HepG2 (cell line): Measurements from ENCODE around the gene PSMG3. TPM values are rescaled to one million over a fixed set of nuclear protein-coding genes. Genes with fewer than 3 reads are reported as not detected.

Source experiments
- DNMT3B ChIP-seq: conservative IDR thresholded peaks from 2 replicates; pipeline ENCODE4 v1.6.1; 2016; ENCODE audit warnings: missing biosample characterization, control low read depth
- ELF4 ChIP-seq: sonication (generic); formaldehyde crosslinking; IDR thresholded peaks from 2 replicates; pipeline ENCODE4 v1.5.0; 2020; ENCODE audit warnings: missing genetic modification reagents, mild to moderate bottlenecking, moderate library complexity, borderline replicate concordance
- GABPB1 ChIP-seq: IDR thresholded peaks from 2 replicates; pipeline ENCODE4 v1.6.1; 2016; ENCODE audit warnings: mild to moderate bottlenecking, missing genetic modification reagents, moderate library complexity, missing compliant biosample characterization
- HNRNPH1 ChIP-seq: fragments of 200-400 bp; formaldehyde crosslinking; optimal IDR thresholded peaks from 2 replicates; pipeline ENCODE3; 2017; ENCODE audit warnings: mild to moderate bottlenecking, low read depth, low read length
- HNRNPL ChIP-seq: fragments of 200-400 bp; formaldehyde crosslinking; IDR thresholded peaks from 2 replicates; pipeline ENCODE4 v1.6.1; 2017; ENCODE audit warnings: mild to moderate bottlenecking, low read depth, low read length
- KLF6 ChIP-seq: IDR thresholded peaks from 2 replicates; pipeline ENCODE4 v1.8.0; 2016; ENCODE audit warnings: missing biosample characterization, missing genetic modification reagents
- LCORL ChIP-seq, 2 experiments: fragments of 450-650 bp in 1 of 2; sonication (generic) in 1 of 2; formaldehyde crosslinking in 1 of 2; IDR thresholded peaks; 2 replicates each; pipeline versions ENCODE4 v1.5.0 to v1.6.1; 2017 to 2020; ENCODE audit warnings: antibody characterized with exemption in 1 of 2, missing genetic modification reagents in 1 of 2
- MTA1 ChIP-seq: sonication (generic); formaldehyde crosslinking; IDR thresholded peaks from 2 replicates; pipeline ENCODE4 v1.4.0; 2020; ENCODE audit warnings: missing genetic modification reagents, mild to moderate bottlenecking, borderline replicate concordance
- MXD4 ChIP-seq: IDR thresholded peaks from 2 replicates; pipeline ENCODE4 v1.6.1; 2016; ENCODE audit warnings: mild to moderate bottlenecking, missing biosample characterization, missing genetic modification reagents
- PHF5A ChIP-seq: IDR thresholded peaks from one replicate; pipeline ENCODE4 v1.6.1; 2018; ENCODE audit warnings: low read depth, missing genetic modification reagents; ENCODE audit not compliant: unreplicated experiment
- POLR2G ChIP-seq: fragments of 200-400 bp; formaldehyde crosslinking; IDR thresholded peaks from 2 replicates; pipeline ENCODE4 v1.6.1; 2018; ENCODE audit warnings: mild to moderate bottlenecking, low read depth, low read length, moderate library complexity
- SIX4 ChIP-seq: sonication (generic); formaldehyde crosslinking; IDR thresholded peaks from 2 replicates; pipeline ENCODE4 v1.4.0; 2020; ENCODE audit warnings: missing genetic modification reagents
- TARDBP ChIP-seq: sonication (generic); formaldehyde crosslinking; IDR thresholded peaks from 2 replicates; pipeline ENCODE4 v1.8.0; 2022; ENCODE audit warnings: mild to moderate bottlenecking, missing genetic modification reagents
- ZBTB42 ChIP-seq: sonication (generic); formaldehyde crosslinking; IDR thresholded peaks from 2 replicates; pipeline ENCODE4 v1.5.0; 2020; ENCODE audit warnings: mild to moderate bottlenecking, missing genetic modification reagents
- ZBTB7B ChIP-seq: sonication (generic); formaldehyde crosslinking; IDR thresholded peaks from 2 replicates; pipeline ENCODE4 v1.4.0; 2020; ENCODE audit warnings: missing genetic modification reagents
- ZFYVE20 ChIP-seq: sonication (generic); formaldehyde crosslinking; IDR thresholded peaks from 2 replicates; pipeline ENCODE4 v1.8.0; 2023; ENCODE audit warnings: low read depth, mild to moderate bottlenecking, moderate library complexity, missing genetic modification reagents, borderline replicate concordance
- ZNF225 ChIP-seq: sonication (generic); formaldehyde crosslinking; IDR thresholded peaks from 2 replicates; pipeline ENCODE4 v1.4.0; 2020; ENCODE audit warnings: mild to moderate bottlenecking, missing genetic modification reagents
- ZNF441 ChIP-seq: sonication (generic); formaldehyde crosslinking; IDR thresholded peaks from 2 replicates; pipeline ENCODE4 v1.7.0; 2021; ENCODE audit warnings: missing genetic modification reagents, borderline replicate concordance
- ZNF629 ChIP-seq: sonication (generic); formaldehyde crosslinking; conservative IDR thresholded peaks from 2 replicates; pipeline ENCODE4 v1.5.0; 2020; ENCODE audit warnings: missing genetic modification reagents
- ZNF768 ChIP-seq: sonication (generic); formaldehyde crosslinking; IDR thresholded peaks from 2 replicates; pipeline ENCODE4 v1.4.0; 2020; ENCODE audit warnings: missing genetic modification reagents
- ZNF772 ChIP-seq: sonication (generic); formaldehyde crosslinking; IDR thresholded peaks from 2 replicates; pipeline ENCODE4 v1.5.0; 2020; ENCODE audit warnings: mild to moderate bottlenecking, missing genetic modification reagents
- ZNF891 ChIP-seq: sonication (generic); formaldehyde crosslinking; IDR thresholded peaks from 2 replicates; pipeline ENCODE4 v1.5.0; 2020; ENCODE audit warnings: mild to moderate bottlenecking, missing genetic modification reagents
- polyA plus RNA-seq, 8 experiments: library from polyadenylated mRNA; depleted of rRNA in 3 of 8; stranded (reverse) in 7 of 8; unstranded in 1 of 8; fragments of >200 nt; fragmentation: Illumina TruSeq in 4 of 8; extraction: Trizol in 4 of 8; gene quantifications; 2 replicates each; pipeline versions ENCODE4 v1.2.1 to v1.2.3, GENCODE V29; 2011 to 2016; ENCODE audit warnings: low read depth in 4 of 8, missing spikeins in 1 of 8, mixed read lengths in 1 of 8; ENCODE audit not compliant: insufficient read depth in 1 of 8
- total RNA-seq, 5 experiments: library from RNA; depleted of rRNA; stranded (reverse); fragments of >200 nt; fragmentation: Illumina TruSeq; extraction: Trizol; gene quantifications; 2 replicates each; pipeline ENCODE4 v1.2.3, GENCODE V29; 2016; ENCODE audit warnings: low read depth in 1 of 5
- TF ChIP-seq, protein P1 (sequence below): sonication (generic); formaldehyde crosslinking; IDR thresholded peaks from 2 replicates; pipeline ENCODE4 v1.5.1; 2020; ENCODE audit warnings: missing genetic modification reagents, mild to moderate bottlenecking, borderline replicate concordance
- TF ChIP-seq, protein P2 (sequence below): sonication (generic); formaldehyde crosslinking; IDR thresholded peaks from 2 replicates; pipeline ENCODE4 v1.4.0; 2020; ENCODE audit warnings: missing genetic modification reagents, borderline replicate concordance
- TF ChIP-seq, protein P3 (sequence below): sonication (generic); formaldehyde crosslinking; IDR thresholded peaks from 2 replicates; pipeline ENCODE4 v1.5.0; 2020; ENCODE audit warnings: mild to moderate bottlenecking, missing genetic modification reagents

Gene PSMG3
- total and polyA plus RNA-seq, 2 of the 13 experiments (the other 11 are each of a cell fraction or from before 2014, with no cell fraction given) = 29.6 to 48.4 TPM

DNA sequence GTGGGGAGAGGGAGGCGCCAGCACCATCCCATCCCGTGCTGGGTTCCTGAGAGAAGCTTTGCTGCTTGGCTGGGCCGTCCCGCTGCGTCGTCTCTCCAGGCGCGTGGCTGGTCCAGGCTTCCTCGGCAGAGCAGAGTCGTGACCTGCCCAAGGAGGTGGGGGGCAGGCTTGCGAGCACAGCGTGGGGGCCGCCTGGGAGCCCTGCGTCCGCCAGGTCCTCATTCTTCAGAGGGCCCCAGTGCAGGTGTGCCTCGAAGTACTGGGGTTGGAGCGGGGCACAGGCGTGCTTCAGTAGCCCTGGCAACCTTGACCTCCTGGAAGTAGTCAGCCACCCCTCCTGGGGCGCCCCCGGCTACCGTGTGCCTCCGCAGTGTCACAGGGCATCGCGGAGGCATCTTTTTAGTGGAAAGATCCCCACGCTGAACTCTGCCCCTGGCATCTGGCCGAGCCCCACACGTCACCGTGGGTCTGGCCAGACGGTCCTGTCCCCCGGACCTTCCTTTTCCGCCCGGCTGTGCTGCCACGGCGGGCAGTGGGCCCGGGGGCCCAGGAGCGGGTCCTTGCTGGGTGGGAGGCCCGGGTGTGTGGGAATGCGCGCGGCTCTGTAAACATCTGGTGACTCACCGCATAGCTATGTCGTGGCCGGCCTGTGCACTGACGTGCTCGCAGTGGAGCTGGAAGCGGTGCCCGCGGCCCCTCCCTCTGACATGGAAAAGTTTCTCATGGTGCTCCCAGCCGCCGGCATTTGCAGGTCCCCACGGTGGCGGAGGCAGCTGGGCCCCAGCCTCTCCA, 32.9 kb downstream of the PSMG3 start (continued):
- peak; percentile 43; the same call in 1 of the 2 replicates for TF ChIP-seq SIX4 (CRISPR knock-in tag)
- TF ChIP-seq, protein P1, sequence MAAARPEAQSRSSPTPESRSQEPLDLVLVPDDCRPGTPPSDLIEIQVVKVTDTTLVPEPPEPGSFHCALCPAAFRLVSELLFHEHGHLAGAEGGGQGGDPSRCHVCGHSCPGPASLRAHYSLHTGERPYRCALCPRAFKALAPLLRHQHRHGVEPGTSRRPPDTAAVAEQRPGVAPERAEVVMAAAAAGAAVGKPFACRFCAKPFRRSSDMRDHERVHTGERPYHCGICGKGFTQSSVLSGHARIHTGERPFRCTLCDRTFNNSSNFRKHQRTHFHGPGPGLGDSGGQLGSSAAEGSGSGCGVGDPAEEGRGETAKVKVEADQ (CRISPR knock-in tag) = 0 out of 2 replicates have a peak, but pooled peaks have one; percentile 82
- no peak for TF ChIP-seq HNRNPH1
- TF ChIP-seq, protein P2, sequence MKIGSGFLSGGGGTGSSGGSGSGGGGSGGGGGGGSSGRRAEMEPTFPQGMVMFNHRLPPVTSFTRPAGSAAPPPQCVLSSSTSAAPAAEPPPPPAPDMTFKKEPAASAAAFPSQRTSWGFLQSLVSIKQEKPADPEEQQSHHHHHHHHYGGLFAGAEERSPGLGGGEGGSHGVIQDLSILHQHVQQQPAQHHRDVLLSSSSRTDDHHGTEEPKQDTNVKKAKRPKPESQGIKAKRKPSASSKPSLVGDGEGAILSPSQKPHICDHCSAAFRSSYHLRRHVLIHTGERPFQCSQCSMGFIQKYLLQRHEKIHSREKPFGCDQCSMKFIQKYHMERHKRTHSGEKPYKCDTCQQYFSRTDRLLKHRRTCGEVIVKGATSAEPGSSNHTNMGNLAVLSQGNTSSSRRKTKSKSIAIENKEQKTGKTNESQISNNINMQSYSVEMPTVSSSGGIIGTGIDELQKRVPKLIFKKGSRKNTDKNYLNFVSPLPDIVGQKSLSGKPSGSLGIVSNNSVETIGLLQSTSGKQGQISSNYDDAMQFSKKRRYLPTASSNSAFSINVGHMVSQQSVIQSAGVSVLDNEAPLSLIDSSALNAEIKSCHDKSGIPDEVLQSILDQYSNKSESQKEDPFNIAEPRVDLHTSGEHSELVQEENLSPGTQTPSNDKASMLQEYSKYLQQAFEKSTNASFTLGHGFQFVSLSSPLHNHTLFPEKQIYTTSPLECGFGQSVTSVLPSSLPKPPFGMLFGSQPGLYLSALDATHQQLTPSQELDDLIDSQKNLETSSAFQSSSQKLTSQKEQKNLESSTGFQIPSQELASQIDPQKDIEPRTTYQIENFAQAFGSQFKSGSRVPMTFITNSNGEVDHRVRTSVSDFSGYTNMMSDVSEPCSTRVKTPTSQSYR (CRISPR knock-in tag) = no peak; the same call in 1 of the 2 replicates
- TF ChIP-seq ELF4 (CRISPR knock-in tag) = no peak
- TF ChIP-seq KLF6 (CRISPR knock-in tag) = no peak; the same call in none of the 2 replicates
- peak; percentile 71; the same call in 1 of the 2 replicates for TF ChIP-seq TARDBP
- peak; percentile 84 for TF ChIP-seq MXD4 (CRISPR knock-in tag)
- peak; percentile 4; the same call in 1 of the 2 replicates for TF ChIP-seq ZNF441 (CRISPR knock-in tag)
- peak; percentile 81; the same call in 1 of the 2 replicates for TF ChIP-seq ZNF891
- peak; percentile 58; the same call in 1 of the 2 replicates for TF ChIP-seq ZNF225 (CRISPR knock-in tag)
- TF ChIP-seq GABPB1 (CRISPR knock-in tag) = peak; percentile 81
- peak; percentile 61; the same call in 1 of the 2 replicates for TF ChIP-seq DNMT3B (CRISPR knock-in tag)
- TF ChIP-seq ZNF768 (CRISPR knock-in tag) = peak; percentile 33
- peak; percentile 91 for TF ChIP-seq HNRNPL
- TF ChIP-seq POLR2G = peak; percentile 55
- peak; percentile 97; the same call in 1 of the 2 replicates for TF ChIP-seq MTA1 (CRISPR knock-in tag)
- peak; percentile 98 for TF ChIP-seq ZBTB7B (CRISPR knock-in tag)
- no peak for TF ChIP-seq ZFYVE20 (CRISPR knock-in tag)
- TF ChIP-seq ZBTB42 (CRISPR knock-in tag) = no peak
- no peak for TF ChIP-seq ZNF629
- TF ChIP-seq LCORL (IDR thresholded peaks at IDR 0.05) = no peak
- peak; percentile 96 for TF ChIP-seq LCORL (CRISPR knock-in tag; IDR thresholded peaks at IDR 0.05)
- peak; percentile 56 for TF ChIP-seq PHF5A (CRISPR knock-in tag)
- peak; percentile 87; the same call in 1 of the 2 replicates for TF ChIP-seq ZNF772 (CRISPR knock-in tag)
- TF ChIP-seq, protein P3, sequence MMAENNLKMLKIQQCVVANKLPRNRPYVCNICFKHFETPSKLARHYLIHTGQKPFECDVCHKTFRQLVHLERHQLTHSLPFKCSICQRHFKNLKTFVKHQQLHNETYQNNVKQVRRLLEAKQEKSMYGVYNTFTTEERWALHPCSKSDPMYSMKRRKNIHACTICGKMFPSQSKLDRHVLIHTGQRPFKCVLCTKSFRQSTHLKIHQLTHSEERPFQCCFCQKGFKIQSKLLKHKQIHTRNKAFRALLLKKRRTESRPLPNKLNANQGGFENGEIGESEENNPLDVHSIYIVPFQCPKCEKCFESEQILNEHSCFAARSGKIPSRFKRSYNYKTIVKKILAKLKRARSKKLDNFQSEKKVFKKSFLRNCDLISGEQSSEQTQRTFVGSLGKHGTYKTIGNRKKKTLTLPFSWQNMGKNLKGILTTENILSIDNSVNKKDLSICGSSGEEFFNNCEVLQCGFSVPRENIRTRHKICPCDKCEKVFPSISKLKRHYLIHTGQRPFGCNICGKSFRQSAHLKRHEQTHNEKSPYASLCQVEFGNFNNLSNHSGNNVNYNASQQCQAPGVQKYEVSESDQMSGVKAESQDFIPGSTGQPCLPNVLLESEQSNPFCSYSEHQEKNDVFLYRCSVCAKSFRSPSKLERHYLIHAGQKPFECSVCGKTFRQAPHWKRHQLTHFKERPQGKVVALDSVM (CRISPR knock-in tag) = peak; percentile 75
